WTC11 (cell line): Measurements from ENCODE around the gene PNPO. TPM values are rescaled to one million over a fixed set of nuclear protein-coding genes. Genes with fewer than 3 reads are reported as not detected.

Experiments used
- ATAC-seq: fragments of 200-7000 bp; cut with Tn5 transposase; 2 replicates; pipeline ENCODE4 v1.10.0; 2021; ENCODE audit warnings: mild to moderate bottlenecking, moderate library complexity
- CTCF ChIA-PET: fragments of 300-600 bp; sonication (Branson Sonifier 250); formaldehyde crosslinking; loops from one replicate; lab custom pipeline; 2021; ENCODE audit warnings: antibody characterized with exemption; lab: Charles Lee
- POLR2A ChIA-PET: fragments of 350-600 bp; sonication (Branson Sonifier 250); formaldehyde crosslinking; loops from one replicate; lab custom pipeline; 2021; ENCODE audit warnings: antibody characterized with exemption; lab: Charles Lee
- DNase-seq: peaks from one replicate; pipeline ENCODE4 v3.0.0; 2021; ENCODE audit warnings: low spot score
- H3K27ac Mint-ChIP-seq: 2 replicates; pipeline ENCODE4 v1.8.0; 2021; ENCODE audit warnings: mixed read lengths
- H3K27me3 Mint-ChIP-seq: 2 replicates; pipeline ENCODE4 v1.8.0; 2021; ENCODE audit warnings: low read depth, mild to moderate bottlenecking, moderate library complexity, mixed read lengths
- H3K36me3 Mint-ChIP-seq: 2 replicates; pipeline ENCODE4 v1.8.0; 2021; ENCODE audit warnings: mixed read lengths
- H3K4me1 Mint-ChIP-seq: 2 replicates; pipeline ENCODE4 v1.8.0; 2022; ENCODE audit warnings: mixed read lengths
- H3K4me3 Mint-ChIP-seq: 2 replicates; pipeline ENCODE4 v1.8.0; 2021; ENCODE audit warnings: mild to moderate bottlenecking, moderate library complexity, mixed read lengths
- H3K9me3 Mint-ChIP-seq: 2 replicates; pipeline ENCODE4 v1.8.0; 2021; ENCODE audit warnings: mixed read lengths
- CREB1 ChIP-seq: sonication (generic); formaldehyde crosslinking; IDR thresholded peaks from 2 replicates; pipeline ENCODE4 v1.8.0; 2023; ENCODE audit warnings: mild to moderate bottlenecking, missing genetic modification reagents
- E2F1 ChIP-seq: sonication (generic); formaldehyde crosslinking; IDR thresholded peaks from 2 replicates; pipeline ENCODE4 v1.8.0; 2022; ENCODE audit warnings: mild to moderate bottlenecking, missing genetic modification reagents
- ERG ChIP-seq: fragments of 250-450 bp; sonication (Bioruptor Pico); IDR thresholded peaks from 2 replicates; pipeline ENCODE4 v1.8.0; 2021; ENCODE audit warnings: mild to moderate bottlenecking
- GABPB1 ChIP-seq: sonication (generic); formaldehyde crosslinking; IDR thresholded peaks from 2 replicates; pipeline ENCODE4 v1.8.1; 2023; ENCODE audit warnings: mild to moderate bottlenecking, missing genetic modification reagents
- MAX ChIP-seq: sonication (generic); formaldehyde crosslinking; IDR thresholded peaks from 2 replicates; pipeline ENCODE4 v1.8.0; 2022; ENCODE audit warnings: mild to moderate bottlenecking, missing genetic modification reagents
- NFYB ChIP-seq: sonication (generic); formaldehyde crosslinking; conservative IDR thresholded peaks from 2 replicates; pipeline ENCODE4 v1.8.0; 2022; ENCODE audit warnings: low read depth, missing genetic modification reagents
- OVOL2 ChIP-seq: fragments of 250-450 bp; sonication (Bioruptor Pico); IDR thresholded peaks from 2 replicates; pipeline ENCODE4 v1.9.0; 2021; ENCODE audit warnings: mild to moderate bottlenecking, borderline replicate concordance
- PREB ChIP-seq: sonication (generic); formaldehyde crosslinking; IDR thresholded peaks from 2 replicates; pipeline ENCODE4 v1.8.1; 2022; ENCODE audit warnings: mild to moderate bottlenecking, missing genetic modification reagents, moderate library complexity, borderline replicate concordance
- PRRX2 ChIP-seq: fragments of 250-450 bp; sonication (Bioruptor Pico); IDR thresholded peaks from 2 replicates; pipeline ENCODE4 v1.8.0; 2021; ENCODE audit warnings: mild to moderate bottlenecking
- SOX15 ChIP-seq: fragments of 250-450 bp; sonication (Bioruptor Pico); IDR thresholded peaks from 2 replicates; pipeline ENCODE4 v1.9.0; 2021; ENCODE audit warnings: mild to moderate bottlenecking
- ZNF425 ChIP-seq: fragments of 250-450 bp; sonication (Bioruptor Pico); conservative IDR thresholded peaks from 2 replicates; pipeline ENCODE4 v1.9.0; 2021; ENCODE audit warnings: mild to moderate bottlenecking
- ZNF532 ChIP-seq: fragments of 250-450 bp; sonication (Bioruptor Pico); IDR thresholded peaks from 2 replicates; pipeline ENCODE4 v1.9.0; 2021; ENCODE audit warnings: mild to moderate bottlenecking, borderline replicate concordance
- total RNA-seq: library from RNA; stranded (reverse); gene quantifications from 3 replicates; pipeline ENCODE4 v1.2.3, GENCODE V29; 2021

Gene PNPO
- total RNA-seq, 1 experiment from 2014 or later: 12.2 TPM

GRCh38 chr17:47950448-47950847 is 9.1 kb downstream of the PNPO start (continued):
- TF ChIP-seq ERG (CRISPR knock-in tag): no peak

- Mint-ChIP-seq H3K36me3 (no peaks in the 10 kb centered on the region), H3K4me1 (peaks cover 23% of the 10 kb centered on the region), H3K9me3 (no peaks in the 10 kb centered on the region), H3K4me3 (no peak overlapping the region), H3K27ac (no peak overlapping the region), H3K27me3 (no peaks in the 10 kb centered on the region)
- ATAC-seq (no peak), DNase-seq (no peak)
- POLR2A ChIA-PET: no interaction called here
- CTCF ChIA-PET: interaction anchor here (0.9 to 7.0 kb wide), 6 partner anchors 11 to 105 kb away, joined by 3 to 119 read pairs (median 11); partner anchors contain the start of genes CDK5RAP3 and PNPO
- TF ChIP-seq GABPB1 (CRISPR knock-in tag) (peak; percentile 47; the same call in 1 of the 2 replicates), ZNF425 (CRISPR knock-in tag) (no peak)
Observed at GRCh38 chr17:47952171-47953021, 11.0 kb downstream of the PNPO start.

- no peak overlapping the region for H3K27ac Mint-ChIP-seq
- no peak; the same call in 1 of the 2 replicates for ATAC-seq
- no peak for DNase-seq
- H3K9me3 Mint-ChIP-seq: no peaks in the 10 kb centered on the region
- TF ChIP-seq PRRX2: no peak
- no peak for TF ChIP-seq SOX15
- no peak for TF ChIP-seq MAX
- TF ChIP-seq E2F1 (CRISPR knock-in tag): no peak
- TF ChIP-seq ZNF532 (CRISPR knock-in tag): no peak
- no peak for TF ChIP-seq OVOL2 (CRISPR knock-in tag)
- no peak for TF ChIP-seq NFYB (CRISPR knock-in tag)
- no peak for TF ChIP-seq PREB (CRISPR knock-in tag)
- TF ChIP-seq CREB1 (CRISPR knock-in tag): no peak
- CTCF ChIA-PET: interaction anchor here (0.7 to 7.0 kb wide), 6 partner anchors 12 to 113 kb away, joined by 3 to 119 read pairs (median 9); partner anchors contain the start of genes CDK5RAP3, PNPO and SCRN2
- peaks cover 8% of the 10 kb centered on the region for H3K27me3 Mint-ChIP-seq
- H3K4me1 Mint-ChIP-seq: peaks cover 35% of the 10 kb centered on the region
- H3K36me3 Mint-ChIP-seq: no peaks in the 10 kb centered on the region
- no peak overlapping the region for H3K4me3 Mint-ChIP-seq
- POLR2A ChIA-PET: no interaction called here
Observed at GRCh38 chr17:47953909-47954308, 12.5 kb downstream of the PNPO start.
